Esophagus mucosa (tissue), 1 donor: ENCODE measurements around the gene HIF1A. TPM values are rescaled to one million over a fixed set of nuclear protein-coding genes. Genes with fewer than 3 reads are reported as not detected.
"Not testable (repeated sequence)": the region's sequence is repeated elsewhere in the genome, so short reads cannot be mapped to it uniquely, and the experiment has no call there.

Source experiments
- ATAC-seq: fragments of 200-7000 bp; cut with Tn5 transposase; one replicate; pipeline ENCODE4 v1.9.1; 2020
- total RNA-seq: library from RNA; stranded (reverse); gene quantifications from one replicate; pipeline ENCODE4 v1.2.4, GENCODE V29; 2023
- donor health status: DM: yes; HTN: yes; CAD: no.

The HIF1A gene
- total RNA-seq: 155 TPM

GRCh38 chr14:61694830-61695694, at the start of gene HIF1A:
Gene HIF1A, plus strand, starts transcription at chr14:61695513. Its CDS starts 292 bp downstream, at chr14:61695805.
- peak; percentile 99 for ATAC-seq

GRCh38 chr14:61646366-61647116, 48.8 kb upstream of the HIF1A start:
- ATAC-seq: peak; percentile 74

GRCh38 chr14:61647704-61648103, 47.6 kb upstream of the HIF1A start:
- peak; percentile 75 for ATAC-seq

GRCh38 chr14:61648377-61648776, 46.9 kb upstream of the HIF1A start:
- no peak for ATAC-seq

- no peak for ATAC-seq
These were observed 46.0 kb upstream of the HIF1A start for GRCh38 chr14:61649283-61649682.

- ATAC-seq: no peak
These were observed 44.0 kb upstream of the HIF1A start for GRCh38 chr14:61651355-61651754.

- ATAC-seq: no peak
These were observed 42.6 kb upstream of the HIF1A start for GRCh38 chr14:61652526-61653262.

- no peak for ATAC-seq
These were observed 41.8 kb upstream of the HIF1A start for GRCh38 chr14:61653507-61653906.

GRCh38 chr14:61654026-61654425, 41.3 kb upstream of the HIF1A start:
- no peak for ATAC-seq

- ATAC-seq: no peak
These were observed 39.5 kb upstream of the HIF1A start for GRCh38 chr14:61655777-61656176.

- no peak for ATAC-seq
These were observed 39.0 kb upstream of the HIF1A start for GRCh38 chr14:61656341-61656740.

- not testable (repeated sequence) for ATAC-seq
These were observed 37.2 kb upstream of the HIF1A start for GRCh38 chr14:61658111-61658510.

GRCh38 chr14:61659582-61659981, 35.7 kb upstream of the HIF1A start:
- ATAC-seq: no peak

GRCh38 chr14:61661471-61662400, 33.6 kb upstream of the HIF1A start:
- no peak for ATAC-seq

- peak; percentile 98 for ATAC-seq
These were observed 32.6 kb upstream of the HIF1A start for GRCh38 chr14:61662437-61663311.

- ATAC-seq: no peak
These were observed 31.9 kb upstream of the HIF1A start for GRCh38 chr14:61663312-61663979.

- ATAC-seq: peak; percentile 96
These were observed 27.0 kb upstream of the HIF1A start for GRCh38 chr14:61668282-61668681.

GRCh38 chr14:61670576-61670975, 24.7 kb upstream of the HIF1A start:
- ATAC-seq: no peak

- no peak for ATAC-seq
These were observed 24.2 kb upstream of the HIF1A start for GRCh38 chr14:61671082-61671481.

- no peak for ATAC-seq
These were observed 22.5 kb upstream of the HIF1A start for GRCh38 chr14:61672796-61673195.
